Neural progenitor cell (in vitro differentiated cells): Measurements from ENCODE around the gene NUAK1. TPM values are rescaled to one million over a fixed set of nuclear protein-coding genes. Genes with fewer than 3 reads are reported as not detected.

Source experiments
- DNase-seq: peaks from one replicate; pipeline ENCODE4 v3.0.0-alpha.2; 2016; ENCODE audit warnings: low spot score
- H2AFZ ChIP-seq: fragments of 200-600 bp; sonication (generic); replicated peaks from 2 replicates; pipeline ENCODE4 v1.6.1; 2016; ENCODE audit warnings: antibody characterized with exemption
- H3F3A ChIP-seq: fragments of 200-600 bp; sonication (generic); 2 replicates; pipeline ENCODE4 v1.6.1; 2016; ENCODE audit warnings: antibody characterized with exemption, low read depth
- H3K27ac ChIP-seq: fragments of 200-600 bp; sonication (generic); 2 replicates; pipeline ENCODE4 v1.5.1; 2016; ENCODE audit warnings: mild to moderate bottlenecking
- H3K27me3 ChIP-seq: fragments of 200-600 bp; sonication (generic); 2 replicates; pipeline ENCODE4 v1.6.1; 2016; ENCODE audit warnings: mild to moderate bottlenecking, moderate library complexity
- H3K36me3 ChIP-seq: fragments of 200-600 bp; sonication (generic); 2 replicates; pipeline ENCODE4 v1.5.1; 2016
- H3K4me1 ChIP-seq: fragments of 200-600 bp; sonication (generic); 2 replicates; pipeline ENCODE4 v1.6.1; 2016; ENCODE audit warnings: mixed run types
- H3K4me2 ChIP-seq: fragments of 200-600 bp; sonication (generic); 2 replicates; pipeline ENCODE4 v1.6.1; 2016
- H3K4me3 ChIP-seq: fragments of 200-600 bp; sonication (generic); 2 replicates; pipeline ENCODE4 v1.5.1; 2016
- H3K79me2 ChIP-seq: fragments of 200-600 bp; sonication (generic); 2 replicates; pipeline ENCODE4 v1.6.1; 2016; ENCODE audit warnings: low read depth
- H3K9ac ChIP-seq: fragments of 200-600 bp; sonication (generic); 2 replicates; pipeline ENCODE4 v1.6.1; 2016
- H3K9me3 ChIP-seq: fragments of 200-600 bp; sonication (generic); 2 replicates; pipeline ENCODE4 v1.5.1; 2016; ENCODE audit warnings: low read depth
- H4K20me1 ChIP-seq: fragments of 200-600 bp; sonication (generic); 2 replicates; pipeline ENCODE4 v1.6.1; 2016; ENCODE audit warnings: low read depth
- H3K27ac Mint-ChIP-seq: 3 replicates; pipeline ENCODE4 v1.8.0; 2021; ENCODE audit warnings: mixed read lengths
- H3K27me3 Mint-ChIP-seq: 2 replicates; pipeline ENCODE4 v1.8.0; 2022; ENCODE audit warnings: low read depth, mild to moderate bottlenecking, inconsistent platforms, moderate library complexity, mixed read lengths; ENCODE audit not compliant: insufficient read depth
- H3K36me3 Mint-ChIP-seq: 3 replicates; pipeline ENCODE4 v1.8.0; 2021; ENCODE audit warnings: mixed read lengths
- H3K4me1 Mint-ChIP-seq: 3 replicates; pipeline ENCODE4 v1.8.0; 2021; ENCODE audit warnings: mixed read lengths
- H3K4me3 Mint-ChIP-seq: 3 replicates; pipeline ENCODE4 v1.8.0; 2021; ENCODE audit warnings: mild to moderate bottlenecking, moderate library complexity, mixed read lengths
- H3K9me3 Mint-ChIP-seq: 3 replicates; pipeline ENCODE4 v1.8.0; 2020; ENCODE audit warnings: mixed read lengths
- CTCF ChIP-seq: fragments of 200-600 bp; sonication (generic); IDR thresholded peaks from 2 replicates; pipeline ENCODE4 v1.5.1; 2017; ENCODE audit warnings: antibody characterized with exemption, mild to moderate bottlenecking
- EZH2 ChIP-seq: fragments of 200-600 bp; sonication (generic); IDR thresholded peaks from 2 replicates; pipeline ENCODE4 v1.6.1; 2017; ENCODE audit warnings: antibody characterized with exemption, mild to moderate bottlenecking, moderate library complexity
- EZH2phosphoT487 ChIP-seq: fragments of 200-600 bp; sonication (generic); IDR thresholded peaks from 2 replicates; pipeline ENCODE4 v1.6.1; 2017; ENCODE audit warnings: antibody characterized with exemption
- total RNA-seq: library from RNA; depleted of rRNA; stranded (reverse); fragments of >200 nt; gene quantifications from 2 replicates; pipeline ENCODE4 v1.2.3, GENCODE V29; 2015; ENCODE audit warnings: low replicate concordance

The NUAK1 gene
- total RNA-seq, 1 donor from 2014 or later = 18.8 TPM

- no peak overlapping the region for H3K9ac ChIP-seq
- no peaks in the 10 kb centered on the region for H3K36me3 ChIP-seq
- Mint-ChIP-seq H3K4me1 (peaks cover 20% of the 10 kb centered on the region), H3K4me3 (no peak overlapping the region), H3K27ac (no peak overlapping the region), H3K27me3 (peaks cover 2% of the 10 kb centered on the region), H3K36me3 (no peaks in the 10 kb centered on the region), H3K9me3 (peaks cover 3% of the 10 kb centered on the region)
- no peaks in the 10 kb centered on the region for H4K20me1 ChIP-seq
- no peaks in the 10 kb centered on the region for H3K4me1 ChIP-seq
- H3K27ac ChIP-seq = no peak overlapping the region
- H3K4me3 ChIP-seq = no peak overlapping the region
- TF ChIP-seq EZH2phosphoT487 (no peak), CTCF (no peak), EZH2 (no peak)
- DNase-seq = no peak
- no peaks in the 10 kb centered on the region for H3F3A ChIP-seq
- H3K4me2 ChIP-seq = no peak overlapping the region
- no peaks in the 10 kb centered on the region for H3K9me3 ChIP-seq
- no peak overlapping the region for H2AFZ ChIP-seq
- H3K79me2 ChIP-seq = no peaks in the 10 kb centered on the region
- no peaks in the 10 kb centered on the region for H3K27me3 ChIP-seq
These were observed 111.5 kb downstream of the NUAK1 start for GRCh38 chr12:106027286-106027685.

GRCh38 chr12:106025129-106025528, 113.6 kb downstream of the NUAK1 start:
- Mint-ChIP-seq H3K4me1 (peaks cover 14% of the 10 kb centered on the region), H3K27ac (no peak overlapping the region), H3K27me3 (peaks cover 2% of the 10 kb centered on the region), H3K4me3 (no peak overlapping the region), H3K9me3 (peaks cover 4% of the 10 kb centered on the region), H3K36me3 (no peaks in the 10 kb centered on the region)
- H3K36me3 ChIP-seq = no peaks in the 10 kb centered on the region
- H3K4me2 ChIP-seq = no peak overlapping the region
- DNase-seq = no peak
- H3F3A ChIP-seq = no peaks in the 10 kb centered on the region
- no peaks in the 10 kb centered on the region for H3K9me3 ChIP-seq
- TF ChIP-seq EZH2phosphoT487 (no peak), EZH2 (no peak), CTCF (no peak)
- H3K79me2 ChIP-seq = no peaks in the 10 kb centered on the region
- no peak overlapping the region for H3K4me3 ChIP-seq
- H3K27me3 ChIP-seq = no peaks in the 10 kb centered on the region
- no peaks in the 10 kb centered on the region for H4K20me1 ChIP-seq
- H3K4me1 ChIP-seq = no peaks in the 10 kb centered on the region
- H2AFZ ChIP-seq = no peak overlapping the region
- H3K27ac ChIP-seq = no peak overlapping the region
- no peak overlapping the region for H3K9ac ChIP-seq

DNA sequence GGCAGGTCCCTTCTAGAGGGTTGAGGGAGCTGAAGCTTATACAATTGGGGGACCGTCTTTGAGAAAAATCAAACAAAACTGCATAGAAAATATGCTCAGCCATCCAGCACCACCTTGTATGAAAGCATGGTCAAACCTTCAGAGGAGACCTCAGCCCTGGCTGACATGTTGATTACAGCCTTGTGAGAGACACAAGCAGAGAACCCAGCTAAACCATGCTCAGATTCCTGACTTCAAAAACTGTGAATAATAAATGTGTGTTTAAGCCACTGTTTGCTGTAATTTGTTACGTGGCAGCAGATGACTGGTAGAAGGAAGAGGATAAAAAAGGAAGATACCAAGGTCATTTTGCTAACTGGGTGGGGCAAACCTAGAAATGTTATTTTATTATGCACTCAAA, 115.7 kb downstream of the NUAK1 start:
- no peak overlapping the region for H3K4me2 ChIP-seq
- no peaks in the 10 kb centered on the region for H3F3A ChIP-seq
- no peaks in the 10 kb centered on the region for H4K20me1 ChIP-seq
- no peak overlapping the region for H3K9ac ChIP-seq
- no peak for DNase-seq
- Mint-ChIP-seq H3K27me3 (peaks cover 3% of the 10 kb centered on the region), H3K27ac (no peak overlapping the region), H3K36me3 (peaks cover 8% of the 10 kb centered on the region), H3K4me3 (no peak overlapping the region), H3K4me1 (peaks cover 12% of the 10 kb centered on the region), H3K9me3 (peaks cover 23% of the 10 kb centered on the region)
- H3K79me2 ChIP-seq = no peaks in the 10 kb centered on the region
- H3K27ac ChIP-seq = no peak overlapping the region
- TF ChIP-seq EZH2phosphoT487 (no peak), EZH2 (no peak), CTCF (no peak)
- no peaks in the 10 kb centered on the region for H3K9me3 ChIP-seq
- H2AFZ ChIP-seq = no peak overlapping the region
- no peaks in the 10 kb centered on the region for H3K36me3 ChIP-seq
- no peaks in the 10 kb centered on the region for H3K27me3 ChIP-seq
- no peaks in the 10 kb centered on the region for H3K4me1 ChIP-seq
- no peak overlapping the region for H3K4me3 ChIP-seq
